Transverse colon (tissue), 4 donors: ENCODE data around the gene PRKAA2. TPM values are rescaled to one million over a fixed set of nuclear protein-coding genes. Genes with fewer than 3 reads are reported as not detected.

Experiments used
- DNase-seq: peaks from one replicate; pipeline ENCODE4 v3.0.0-alpha.2; 2019
- H3K27ac ChIP-seq, 4 donors: fragments of 200-600 bp; sonication (generic); 2 replicates each; pipeline ENCODE4 v1.5.1; 2016 to 2018; ENCODE audit warnings: inconsistent platforms in 4 of 4
- H3K27me3 ChIP-seq: fragments of 200-600 bp; sonication (generic); 2 replicates; pipeline ENCODE4 v1.5.1; 2017; ENCODE audit warnings: inconsistent platforms
- H3K36me3 ChIP-seq, 4 donors: fragments of 200-600 bp; sonication (generic); 2 replicates each; pipeline ENCODE4 v1.5.1; 2017 to 2019; ENCODE audit warnings: inconsistent platforms in 4 of 4
- H3K4me1 ChIP-seq, 4 donors: fragments of 200-600 bp; sonication (generic); 2 replicates each; pipeline ENCODE4 v1.5.1; 2017 to 2020; ENCODE audit warnings: inconsistent platforms in 4 of 4
- H3K4me3 ChIP-seq, 4 donors: fragments of 200-600 bp; sonication (generic); 1 replicate in 1 of 4; 2 replicates in 3 of 4; pipeline versions ENCODE4 v1.5.1 to v1.6.1; 2017 to 2019; ENCODE audit warnings: inconsistent platforms in 4 of 4
- H3K9me3 ChIP-seq, 2 donors: fragments of 200-600 bp; sonication (generic); 2 replicates each; pipeline ENCODE4 v1.5.1; 2017 to 2019; ENCODE audit warnings: inconsistent platforms in 2 of 2
- EP300 ChIP-seq: sonication (generic); formaldehyde crosslinking; IDR thresholded peaks from one replicate; pipeline ENCODE4 v1.6.1; 2017; ENCODE audit warnings: antibody characterized with exemption, low read depth
- POLR2A ChIP-seq: fragments of 450-650 bp; IDR thresholded peaks from one replicate; pipeline ENCODE4 v1.6.1; 2016; ENCODE audit warnings: antibody characterized with exemption, mild to moderate bottlenecking, moderate library complexity
- POLR2AphosphoS5 ChIP-seq, 3 donors: sonication (generic); formaldehyde crosslinking; IDR thresholded peaks; one replicate each; pipeline ENCODE4 v1.6.1; 2016; ENCODE audit warnings: antibody characterized with exemption in 3 of 3
- WGBS, 2 donors: methylation state at CpG; one replicate each; pipeline ENCODE4 v1.1.5; 2018; ENCODE audit warnings: low coverage in 1 of 2; 5-methylcytosine and 5-hydroxymethylcytosine counted together
- in situ Hi-C, 4 donors: fragments of 200-750 bp; cut with MboI; loops; one replicate each; pipeline versions ENCODE4 v1.15.0 to v1.15.1; 2017; ENCODE audit warnings: low sequenced_read_pairs in 3 of 4, low pct_ligation_motif_present in 1 of 4, low pct_unique_long_range_greater_than_20kb in 1 of 4
- intact Hi-C: fragments of 100-400 bp; cut with DNase I; formaldehyde crosslinking; loops from one replicate; pipeline ENCODE4 v1.15.1; 2023; ENCODE audit warnings: low total_unique reads
- total RNA-seq, 4 donors: library from RNA; depleted of rRNA; stranded (reverse); fragments of >200 nt; gene quantifications; one replicate each; pipeline ENCODE4 v1.1.0, GENCODE V29; 2016
- TF ChIP-seq, protein P1 (sequence below), 5 experiments: fragments of 200-600 bp in 3 of 5; fragments of 450-650 bp in 2 of 5; sonication (generic) in 3 of 5; IDR thresholded peaks; 1 replicate in 2 of 5; 2 replicates in 3 of 5; pipeline ENCODE4 v1.5.1; 2016 to 2017; ENCODE audit warnings: antibody characterized with exemption in 5 of 5, inconsistent platforms in 3 of 5, mild to moderate bottlenecking in 2 of 5, moderate library complexity in 1 of 5

PRKAA2 gene
- total RNA-seq, 4 donors from 2014 or later: 2.6 to 8.9 (median 5.3) TPM

DNA sequence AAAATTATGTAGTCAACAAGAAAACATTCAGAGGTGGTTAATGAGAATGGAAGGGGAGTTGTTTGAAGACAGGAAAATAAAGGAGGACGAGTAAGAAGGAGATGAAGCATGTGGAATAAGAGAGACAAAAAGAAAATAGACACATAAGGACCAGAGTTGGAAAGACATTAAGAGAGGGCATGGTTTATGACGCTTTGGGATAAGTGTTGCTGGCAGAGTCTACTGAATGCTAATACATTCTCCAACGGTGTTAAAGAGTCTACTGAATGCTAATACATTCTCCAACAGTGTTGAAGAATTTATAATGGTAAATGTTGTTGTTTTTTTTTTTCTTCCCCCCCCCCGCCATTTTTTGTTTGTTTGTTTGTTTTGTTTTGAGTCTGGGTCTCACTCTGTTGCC, 13.1 kb downstream of the PRKAA2 start:
- DNase-seq: no peak
- peaks cover 0 to 9% of the 10 kb centered on the region in 2 donors for H3K9me3 ChIP-seq
- no peak overlapping the region for H3K27ac ChIP-seq
- 69 to 76% methylated on average over 4 of the region's 4 CpGs for WGBS, 2 donors
- TF ChIP-seq EP300 (no peak), POLR2AphosphoS5 (IDR thresholded peaks at IDR 0.05) (no peak), POLR2A (no peak)
- TF ChIP-seq, protein P1, sequence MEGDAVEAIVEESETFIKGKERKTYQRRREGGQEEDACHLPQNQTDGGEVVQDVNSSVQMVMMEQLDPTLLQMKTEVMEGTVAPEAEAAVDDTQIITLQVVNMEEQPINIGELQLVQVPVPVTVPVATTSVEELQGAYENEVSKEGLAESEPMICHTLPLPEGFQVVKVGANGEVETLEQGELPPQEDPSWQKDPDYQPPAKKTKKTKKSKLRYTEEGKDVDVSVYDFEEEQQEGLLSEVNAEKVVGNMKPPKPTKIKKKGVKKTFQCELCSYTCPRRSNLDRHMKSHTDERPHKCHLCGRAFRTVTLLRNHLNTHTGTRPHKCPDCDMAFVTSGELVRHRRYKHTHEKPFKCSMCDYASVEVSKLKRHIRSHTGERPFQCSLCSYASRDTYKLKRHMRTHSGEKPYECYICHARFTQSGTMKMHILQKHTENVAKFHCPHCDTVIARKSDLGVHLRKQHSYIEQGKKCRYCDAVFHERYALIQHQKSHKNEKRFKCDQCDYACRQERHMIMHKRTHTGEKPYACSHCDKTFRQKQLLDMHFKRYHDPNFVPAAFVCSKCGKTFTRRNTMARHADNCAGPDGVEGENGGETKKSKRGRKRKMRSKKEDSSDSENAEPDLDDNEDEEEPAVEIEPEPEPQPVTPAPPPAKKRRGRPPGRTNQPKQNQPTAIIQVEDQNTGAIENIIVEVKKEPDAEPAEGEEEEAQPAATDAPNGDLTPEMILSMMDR (IDR thresholded peaks at IDR 0.05): no peak
- intact Hi-C loops (no loop called here), in situ Hi-C loops (no loop called here)
- peaks cover 0 to 4% (median 0%) of the 10 kb centered on the region in 4 donors for H3K4me1 ChIP-seq
- H3K4me3 ChIP-seq: no peak overlapping the region
- no peaks in the 10 kb centered on the region for H3K36me3 ChIP-seq
- H3K27me3 ChIP-seq: no peaks in the 10 kb centered on the region

DNA sequence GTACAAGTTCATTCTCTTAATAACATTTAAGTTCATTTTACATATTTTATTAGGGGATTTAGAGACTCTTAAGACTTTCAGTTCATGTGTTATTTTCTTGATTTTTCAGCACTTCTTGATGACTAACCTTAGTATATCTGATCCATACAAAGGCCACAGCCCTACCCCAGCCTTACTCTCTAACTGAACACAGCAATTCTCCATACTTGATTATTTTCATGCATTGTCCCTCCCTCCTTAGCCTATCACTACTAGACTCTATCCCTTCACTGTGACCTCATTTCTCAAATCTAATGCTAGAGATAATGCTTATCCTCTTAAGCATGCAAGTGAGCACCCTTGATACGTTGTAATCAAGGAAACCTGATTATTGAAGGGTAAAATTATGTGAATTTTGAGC, 15.2 kb downstream of the PRKAA2 start:
- no peak overlapping the region for H3K27ac ChIP-seq
- in situ Hi-C loops: no loop called here
- TF ChIP-seq EP300 (no peak), POLR2A (no peak), POLR2AphosphoS5 (IDR thresholded peaks at IDR 0.05) (no peak)
- TF ChIP-seq, protein P1 (IDR thresholded peaks at IDR 0.05): no peak

DNA sequence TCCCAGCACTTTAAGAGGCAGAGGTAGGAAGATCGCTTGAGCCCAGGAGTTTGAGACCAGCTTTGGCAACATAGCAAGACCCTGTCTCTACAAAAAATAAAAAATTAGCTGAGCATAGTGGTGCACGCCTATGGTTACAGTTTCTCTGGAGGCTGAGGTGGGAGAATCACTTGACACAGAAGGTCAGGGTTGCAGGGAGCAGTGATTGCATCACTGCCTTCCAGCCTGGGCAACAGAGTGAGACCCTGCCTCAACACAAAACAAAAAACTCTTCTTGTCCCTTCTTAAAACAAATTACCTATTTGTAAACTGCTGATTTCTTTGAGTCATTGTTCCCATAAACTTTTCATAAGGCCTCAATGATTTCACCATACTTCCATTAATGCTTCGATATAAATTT, 18.7 kb downstream of the PRKAA2 start:
- intact Hi-C loops: no loop called here
- 92% methylated on average over 1 to 3 of the region's 3 CpGs for WGBS, 2 donors
- no peak for DNase-seq
- no peaks in the 10 kb centered on the region for H3K27me3 ChIP-seq
- no peaks in the 10 kb centered on the region for H3K4me1 ChIP-seq
- no peak overlapping the region for H3K4me3 ChIP-seq
- in situ Hi-C loops: no loop called here
- H3K9me3 ChIP-seq: no peaks in the 10 kb centered on the region
- H3K36me3 ChIP-seq: no peaks in the 10 kb centered on the region
- TF ChIP-seq, protein P1 (IDR thresholded peaks at IDR 0.05): no peak
- TF ChIP-seq POLR2AphosphoS5 (IDR thresholded peaks at IDR 0.05) (no peak), EP300 (no peak), POLR2A (no peak)
- H3K27ac ChIP-seq: no peak overlapping the region

More for the DNA sequence above, 15.2 kb downstream of the PRKAA2 start:
- no peaks in the 10 kb centered on the region for H3K27me3 ChIP-seq
- intact Hi-C loops: no loop called here
- H3K4me3 ChIP-seq: no peak overlapping the region
- 68 to 83% methylated on average over 1 of the region's 1 CpG for WGBS, 2 donors
- H3K36me3 ChIP-seq: no peaks in the 10 kb centered on the region
- no peaks in the 10 kb centered on the region for H3K4me1 ChIP-seq
- H3K9me3 ChIP-seq: peaks cover 0 to 9% of the 10 kb centered on the region in 2 donors
- DNase-seq: no peak

DNA sequence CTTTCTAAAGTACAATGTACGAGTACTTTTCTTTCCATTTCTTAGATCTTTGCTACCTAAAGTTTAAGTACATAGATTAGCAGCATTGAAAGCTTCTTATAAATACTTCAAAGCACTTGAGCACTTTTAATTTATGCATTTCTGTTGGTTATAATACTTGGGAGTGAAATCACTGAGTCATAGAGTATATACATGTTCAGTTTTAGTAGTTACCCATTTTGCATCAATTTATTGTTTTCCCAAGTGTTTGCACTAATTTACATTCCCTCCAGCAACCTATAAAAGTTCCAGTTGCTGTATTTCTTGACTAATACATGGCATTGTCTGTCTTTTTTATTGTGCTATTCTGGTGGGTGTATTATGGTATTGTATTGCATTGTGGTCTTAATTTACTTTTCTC, 20.3 kb downstream of the PRKAA2 start:
- in situ Hi-C loops (no loop called here), intact Hi-C loops (no loop called here)
- no peaks in the 10 kb centered on the region for H3K9me3 ChIP-seq
- no peaks in the 10 kb centered on the region for H3K36me3 ChIP-seq
- H3K27me3 ChIP-seq: no peaks in the 10 kb centered on the region
- TF ChIP-seq POLR2A (no peak), EP300 (no peak), POLR2AphosphoS5 (IDR thresholded peaks at IDR 0.05) (no peak)
- TF ChIP-seq, protein P1 (IDR thresholded peaks at IDR 0.05): no peak
- no peak overlapping the region for H3K4me3 ChIP-seq
- H3K27ac ChIP-seq: no peak overlapping the region
- DNase-seq: no peak
- 93 to 100% methylated on average over 1 of the region's 1 CpG for WGBS, 2 donors
- no peaks in the 10 kb centered on the region for H3K4me1 ChIP-seq
